Measurements from ENCODE around the gene NPRL2. TPM values are rescaled to one million over a fixed set of nuclear protein-coding genes. Genes with fewer than 3 reads are reported as not detected.

NPRL2 gene
- total and polyA plus RNA-seq, 2 donors (not counting 3 experiments of a cell fraction or from before 2014, with no cell fraction given): 13.4 to 30.6 TPM

DNA sequence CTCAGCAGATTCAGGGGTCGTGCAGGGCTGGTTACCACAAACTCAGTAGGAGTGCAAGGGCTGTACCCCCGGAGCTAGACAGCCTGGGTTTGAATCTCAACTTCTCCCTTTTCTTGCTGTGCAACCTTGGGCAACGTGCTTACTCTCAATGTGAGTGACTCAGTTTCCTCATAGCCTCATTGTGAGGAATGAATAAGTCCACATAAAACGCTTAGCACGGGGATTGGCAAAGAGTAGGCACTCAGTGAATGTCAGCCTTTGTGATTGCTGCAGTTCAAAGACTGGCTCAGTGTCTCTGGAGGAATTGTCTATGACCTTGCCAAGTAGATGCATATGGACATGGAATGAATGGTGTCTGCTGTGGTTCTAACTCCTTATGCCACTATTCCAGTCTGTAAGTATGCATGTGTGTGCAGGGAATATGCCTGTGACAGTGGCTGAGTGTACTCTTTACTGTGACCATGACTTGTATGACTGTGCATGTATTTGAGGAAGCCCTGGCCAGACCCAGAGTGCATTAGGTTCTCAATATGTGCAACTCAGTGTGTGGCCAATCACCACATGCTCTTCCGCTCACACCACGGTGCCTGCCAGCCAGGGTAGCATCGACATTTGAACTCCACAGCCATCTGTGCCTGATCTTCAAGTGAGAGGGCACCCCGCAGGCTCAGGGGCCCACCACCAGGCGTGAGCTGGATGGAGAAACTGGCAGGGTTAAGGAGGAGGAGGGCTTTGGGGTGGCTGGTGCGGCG, 50.5 kb downstream of the NPRL2 start:
- ChIA-PET CTCF (interaction anchor here (0.9 to 2.6 kb wide), 5 partner anchors 18 to 40 kb away, joined by 3 to 36 read pairs (median 4); partner anchors contain the start of genes HYAL2 and TUSC2), POLR2A (interaction anchor here (1.0 to 1.5 kb wide), 4 partner anchors 17 to 65 kb away, joined by 3 to 5 read pairs (median 3); no protein-coding TSS in a partner anchor)
- Histone ChIP-seq H3K79me2 (ENCODE audit: control insufficient read depth, insufficient read depth, low read length) (no peaks in the 10 kb centered on the region), H2AFZ (ENCODE audit: low read depth, low read length) (peak overlapping the region; percentile 12), H3K27me3 (ENCODE audit: control insufficient read depth in 2 of 2, insufficient read depth in 2 of 2, low read length in 2 of 2) (no peaks in the 10 kb centered on the region), H3K36me3 (ENCODE audit: control insufficient read depth in 2 of 2, extremely low read depth in 1 of 2, insufficient read depth in 2 of 2, low read length in 2 of 2) (no peaks in the 10 kb centered on the region), H3K27ac (ENCODE audit: insufficient read depth, low read depth, low read length) (peak overlapping the region; percentile 50), H4K20me1 (replicated peaks; ENCODE audit: control insufficient read depth, extremely low read depth, insufficient read depth, low read length) (no peaks in the 10 kb centered on the region), H3K4me1 (ENCODE audit: control insufficient read depth, extremely low read depth, insufficient read depth, low read length) (peaks cover 25% of the 10 kb centered on the region), H3K9me1 (replicated peaks; ENCODE audit: control insufficient read depth, extremely low read depth, insufficient read depth, low read length) (no peaks in the 10 kb centered on the region), H3K9ac (replicated peaks; ENCODE audit: extremely low read depth, insufficient read depth, low read length) (peak overlapping the region; percentile 57), H3K9me3 (replicated peaks; ENCODE audit: control insufficient read depth, insufficient read depth, low read length) (no peaks in the 10 kb centered on the region), H3K4me2 (ENCODE audit: insufficient read depth, low read length) (peak overlapping the region; percentile 42), H3K4me3 (replicated peaks in 1 of 3; ENCODE audit: insufficient read depth in 1 of 3, low read depth in 1 of 3, low read length in 3 of 3) (peak overlapping the region in 2 of 3 experiments; percentile 25 to 28)
- intact Hi-C loops (cut with micrococcal nuclease) (loop anchor here (1.0 to 2.0 kb wide), 4 partner anchors 23 to 59 kb away; partner anchors contain the start of gene TMEM115), dilution Hi-C loops (cut with MboI; ENCODE audit: extremely low pct_ligation_motif_present, low sequenced_read_pairs) (no loop called here)
- FAIRE-seq (no peak), DNase-seq (ENCODE audit: low read depth, low spot score) (no peak)
- TSS peak; percentile 90 for BruUV-seq (replicated peaks)
- TF ChIP-seq, protein P1, sequence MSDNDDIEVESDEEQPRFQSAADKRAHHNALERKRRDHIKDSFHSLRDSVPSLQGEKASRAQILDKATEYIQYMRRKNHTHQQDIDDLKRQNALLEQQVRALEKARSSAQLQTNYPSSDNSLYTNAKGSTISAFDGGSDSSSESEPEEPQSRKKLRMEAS (IDR thresholded peaks at IDR 0.05; ENCODE audit: insufficient read depth, insufficient read length): no peak
- TF ChIP-seq MYC (IDR thresholded peaks at IDR 0.05; ENCODE audit: low read depth, low read length): no peak
- TF ChIP-seq, protein P2, sequence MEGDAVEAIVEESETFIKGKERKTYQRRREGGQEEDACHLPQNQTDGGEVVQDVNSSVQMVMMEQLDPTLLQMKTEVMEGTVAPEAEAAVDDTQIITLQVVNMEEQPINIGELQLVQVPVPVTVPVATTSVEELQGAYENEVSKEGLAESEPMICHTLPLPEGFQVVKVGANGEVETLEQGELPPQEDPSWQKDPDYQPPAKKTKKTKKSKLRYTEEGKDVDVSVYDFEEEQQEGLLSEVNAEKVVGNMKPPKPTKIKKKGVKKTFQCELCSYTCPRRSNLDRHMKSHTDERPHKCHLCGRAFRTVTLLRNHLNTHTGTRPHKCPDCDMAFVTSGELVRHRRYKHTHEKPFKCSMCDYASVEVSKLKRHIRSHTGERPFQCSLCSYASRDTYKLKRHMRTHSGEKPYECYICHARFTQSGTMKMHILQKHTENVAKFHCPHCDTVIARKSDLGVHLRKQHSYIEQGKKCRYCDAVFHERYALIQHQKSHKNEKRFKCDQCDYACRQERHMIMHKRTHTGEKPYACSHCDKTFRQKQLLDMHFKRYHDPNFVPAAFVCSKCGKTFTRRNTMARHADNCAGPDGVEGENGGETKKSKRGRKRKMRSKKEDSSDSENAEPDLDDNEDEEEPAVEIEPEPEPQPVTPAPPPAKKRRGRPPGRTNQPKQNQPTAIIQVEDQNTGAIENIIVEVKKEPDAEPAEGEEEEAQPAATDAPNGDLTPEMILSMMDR (IDR thresholded peaks at IDR 0.05; ENCODE audit: extremely low read depth in 1 of 2, insufficient read depth in 1 of 2, low read depth in 1 of 2, low read length in 2 of 2): no peak
- peak; percentile 54 for TF ChIP-seq FOS (IDR thresholded peaks at IDR 0.05; ENCODE audit: borderline replicate concordance, insufficient read depth, low read length)
- no peak for TF ChIP-seq POLR2A (IDR thresholded peaks at IDR 0.05; ENCODE audit: low read depth, low read length)
- TF ChIP-seq JUN (IDR thresholded peaks at IDR 0.05; ENCODE audit: borderline replicate concordance, insufficient read depth, insufficient read length, low read depth): no peak
- no peak for TF ChIP-seq POLR2AphosphoS5 (IDR thresholded peaks at IDR 0.05; ENCODE audit: insufficient read depth, low read depth, low read length)
